Measurements from ENCODE around the gene TTC36.

DNA sequence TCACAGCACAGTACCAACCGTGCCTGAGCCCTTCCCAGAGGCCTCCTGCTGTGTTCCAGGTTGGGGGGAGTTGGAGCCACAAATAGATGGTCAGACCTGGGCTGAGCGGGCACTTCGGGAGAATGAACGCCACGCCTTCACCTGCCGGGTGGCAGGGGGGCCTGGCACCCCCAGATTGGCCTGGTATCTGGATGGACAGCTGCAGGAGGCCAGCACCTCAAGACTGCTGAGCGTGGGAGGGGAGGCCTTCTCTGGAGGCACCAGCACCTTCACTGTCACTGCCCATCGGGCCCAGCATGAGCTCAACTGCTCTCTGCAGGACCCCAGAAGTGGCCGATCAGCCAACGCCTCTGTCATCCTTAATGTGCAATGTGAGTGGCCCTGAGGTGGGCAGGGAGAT, 4.8 kb downstream of the TTC36 start:
- TF ChIP-seq POLR2AphosphoS5 (IDR thresholded peaks at IDR 0.05; ENCODE audit: borderline replicate concordance, low read depth, low read length) (no peak), EZH2 (IDR thresholded peaks at IDR 0.05) (no peak), FOXP2 (optimal IDR thresholded peaks at IDR 0.05; ENCODE audit: control extremely low read depth, extremely low read length, insufficient read depth) (no peak)

Measured in SK-N-MC (cell line).